ENCODE results near the gene ADTRP. TPM values are rescaled to one million over a fixed set of nuclear protein-coding genes. Genes with fewer than 3 reads are reported as not detected.

ADTRP gene
- total RNA-seq, 1 experiment from 2014 or later = 2.1 TPM

- no peaks in the 10 kb centered on the region for H3K36me3 ChIP-seq
- H3K27me3 ChIP-seq = no peaks in the 10 kb centered on the region
- no peak for DNase-seq
- no peaks in the 10 kb centered on the region for H3K9me3 ChIP-seq
- no peak overlapping the region for H3K4me3 ChIP-seq
These were observed 51.1 kb downstream of the ADTRP start for GRCh38 chr6:11727346-11727997.

DNA sequence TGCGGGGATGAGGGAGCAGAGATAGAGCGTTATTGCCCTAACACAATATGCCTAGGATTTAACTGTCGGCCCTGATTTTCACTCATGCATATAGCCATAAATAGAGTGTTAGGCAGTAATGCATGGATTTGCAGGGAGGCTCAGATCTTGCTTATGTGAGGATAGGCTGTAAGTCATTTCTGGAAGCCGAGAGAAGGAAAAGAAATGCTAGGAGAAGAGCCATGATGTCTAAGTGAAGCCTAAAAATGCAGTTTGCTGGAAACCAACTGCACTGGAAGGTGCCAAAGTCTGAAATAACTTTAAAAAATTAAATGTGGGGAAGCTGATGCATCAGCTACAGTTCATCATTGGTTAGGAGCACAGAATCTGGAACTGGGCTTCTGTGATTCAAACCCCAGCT, 54.3 kb downstream of the ADTRP start:
- Histone ChIP-seq H3K4me3 (no peak overlapping the region), H3K36me3 (no peaks in the 10 kb centered on the region), H3K9me3 (no peaks in the 10 kb centered on the region), H3K27me3 (no peaks in the 10 kb centered on the region)
- no peak for DNase-seq

DNA sequence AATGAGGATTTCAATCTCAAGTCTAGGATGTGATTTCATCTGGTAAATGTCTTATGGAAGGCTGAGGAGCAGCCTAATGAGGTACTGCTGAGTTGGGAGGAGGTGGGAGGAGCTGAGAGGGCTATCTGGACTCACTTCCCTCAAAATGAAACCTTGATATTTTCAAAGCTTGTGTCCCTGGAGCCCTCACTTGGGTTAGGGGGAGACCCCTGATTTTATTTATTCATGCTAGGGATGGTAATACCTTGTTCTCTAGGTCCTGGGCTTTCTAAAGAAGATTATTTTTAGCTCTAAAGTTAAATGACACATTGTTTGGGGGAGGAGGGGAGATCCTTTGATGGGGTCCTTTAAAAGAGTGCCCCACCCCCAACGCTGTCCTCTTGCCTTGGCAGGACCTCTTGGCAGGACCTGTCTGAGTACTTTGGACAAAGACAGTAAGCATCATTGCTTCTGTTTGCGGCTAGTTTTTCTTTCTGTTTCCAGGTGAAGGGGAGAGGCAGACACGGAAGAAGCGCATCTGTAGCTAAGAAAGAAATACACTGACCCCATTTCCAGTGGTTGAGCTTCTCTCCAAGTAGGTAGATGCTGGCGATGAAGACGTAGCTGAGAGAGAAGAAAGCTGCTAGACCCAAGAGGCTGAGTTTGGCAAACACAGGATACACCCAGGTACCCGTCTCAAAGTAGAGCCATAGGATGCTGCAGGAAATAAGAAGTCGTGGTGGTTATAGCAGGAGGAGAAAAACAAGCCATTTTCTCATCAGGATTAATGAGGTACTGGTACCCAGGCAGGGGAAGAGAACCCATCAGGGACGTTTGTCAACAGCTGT, 55.6 kb downstream of the ADTRP start:
- Histone ChIP-seq H3K9me3 (no peaks in the 10 kb centered on the region), H3K27me3 (no peaks in the 10 kb centered on the region), H3K36me3 (no peaks in the 10 kb centered on the region), H3K4me3 (no peak overlapping the region)
- no peak for DNase-seq

GRCh38 chr6:11722220-11722619, 56.4 kb downstream of the ADTRP start:
- H3K36me3 ChIP-seq = no peaks in the 10 kb centered on the region
- no peaks in the 10 kb centered on the region for H3K27me3 ChIP-seq
- no peaks in the 10 kb centered on the region for H3K9me3 ChIP-seq
- H3K4me3 ChIP-seq = no peak overlapping the region
- DNase-seq = no peak

GRCh38 chr6:11718463-11718862, 60.1 kb downstream of the ADTRP start:
- DNase-seq = no peak
- no peaks in the 10 kb centered on the region for H3K36me3 ChIP-seq
- no peaks in the 10 kb centered on the region for H3K9me3 ChIP-seq
- no peak overlapping the region for H3K4me3 ChIP-seq
- H3K27me3 ChIP-seq = no peaks in the 10 kb centered on the region

DNA sequence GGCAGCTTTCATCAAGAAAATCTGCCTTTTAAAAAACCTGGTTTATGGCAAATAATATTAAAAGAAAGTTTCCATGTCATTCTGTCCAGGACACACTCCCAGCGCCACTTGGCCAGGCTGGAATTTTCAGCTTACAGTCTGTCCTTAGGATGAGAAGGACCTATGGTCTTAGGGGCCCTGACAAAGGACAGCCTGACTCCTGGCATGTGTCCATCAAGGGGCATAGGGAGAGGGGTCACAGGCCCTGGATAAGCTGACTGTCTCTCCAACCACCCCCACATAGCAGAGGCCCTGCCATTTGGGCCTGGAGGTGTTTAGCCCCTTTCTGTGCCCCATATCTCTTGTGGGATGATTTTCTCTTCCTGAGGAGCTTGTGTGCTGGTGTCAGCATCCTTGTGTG, 60.6 kb downstream of the ADTRP start:
- H3K27me3 ChIP-seq = no peaks in the 10 kb centered on the region
- DNase-seq = no peak
- no peaks in the 10 kb centered on the region for H3K9me3 ChIP-seq
- no peaks in the 10 kb centered on the region for H3K36me3 ChIP-seq
- H3K4me3 ChIP-seq = no peak overlapping the region

DNA sequence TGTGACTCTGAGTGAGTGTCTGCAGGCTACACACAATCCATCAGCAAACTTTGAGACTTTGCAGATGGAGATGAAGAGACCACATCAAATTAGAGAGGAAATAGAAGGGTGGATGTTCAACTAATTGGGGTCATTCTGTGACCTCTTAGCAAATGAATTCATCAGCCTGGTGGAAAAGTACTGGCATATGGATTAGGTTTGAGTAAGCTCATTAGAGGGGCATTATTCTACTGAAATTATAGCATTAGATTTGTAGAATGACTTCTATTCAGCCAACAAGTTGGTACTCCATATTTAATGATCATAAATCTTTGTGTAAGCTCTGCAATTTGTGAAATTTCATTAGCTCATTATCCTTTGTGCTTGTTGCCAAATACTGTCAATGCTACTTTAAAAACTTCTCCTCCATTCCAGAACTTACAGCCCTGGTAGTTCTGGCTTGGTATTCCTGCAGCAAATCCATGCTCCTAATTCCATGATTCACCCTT, 63.8 kb downstream of the ADTRP start:
- Histone ChIP-seq H3K9me3 (no peaks in the 10 kb centered on the region), H3K27me3 (no peaks in the 10 kb centered on the region), H3K4me3 (no peak overlapping the region), H3K36me3 (no peaks in the 10 kb centered on the region)
- no peak for DNase-seq

- no peak overlapping the region for H3K4me3 ChIP-seq
- H3K36me3 ChIP-seq = no peaks in the 10 kb centered on the region
- H3K9me3 ChIP-seq = 0 out of 2 replicates have a peak, but pooled peaks cover under 1% of the 10 kb centered on the region
- no peak for DNase-seq
- H3K27me3 ChIP-seq = no peaks in the 10 kb centered on the region
These were observed 64.3 kb downstream of the ADTRP start for GRCh38 chr6:11714116-11714797.

DNA sequence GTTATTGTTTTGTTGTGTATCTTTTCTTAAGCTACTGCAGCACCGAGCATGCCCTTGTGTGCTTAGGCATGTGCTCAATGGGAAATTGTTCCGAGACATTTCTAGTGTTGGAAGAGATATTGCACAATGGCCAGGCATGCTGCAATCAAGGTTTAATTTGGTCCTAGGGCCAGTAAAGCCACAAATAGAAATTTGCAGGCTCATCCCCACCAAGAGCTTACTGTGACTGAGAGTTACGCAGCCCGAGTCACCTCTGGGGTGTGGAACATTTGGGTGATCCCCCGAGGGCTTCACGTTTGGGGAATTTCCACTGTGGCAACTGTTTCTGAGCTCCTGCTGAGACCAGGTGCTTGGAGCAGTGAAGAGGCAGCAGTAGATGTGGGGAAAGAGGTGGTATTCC, 65.8 kb downstream of the ADTRP start:
- no peaks in the 10 kb centered on the region for H3K36me3 ChIP-seq
- H3K27me3 ChIP-seq = no peaks in the 10 kb centered on the region
- 0 out of 2 replicates have a peak, but pooled peaks cover 4% of the 10 kb centered on the region for H3K9me3 ChIP-seq
- no peak for DNase-seq
- no peak overlapping the region for H3K4me3 ChIP-seq

- no peaks in the 10 kb centered on the region for H3K27me3 ChIP-seq
- H3K9me3 ChIP-seq = 0 out of 2 replicates have a peak, but pooled peaks cover 4% of the 10 kb centered on the region
- no peak for DNase-seq
- no peaks in the 10 kb centered on the region for H3K36me3 ChIP-seq
- no peak overlapping the region for H3K4me3 ChIP-seq
These were observed 66.5 kb downstream of the ADTRP start for GRCh38 chr6:11711984-11712711.

GRCh38 chr6:11711003-11711983, 67.3 kb downstream of the ADTRP start:
- Histone ChIP-seq H3K36me3 (no peaks in the 10 kb centered on the region), H3K4me3 (no peak overlapping the region), H3K27me3 (no peaks in the 10 kb centered on the region), H3K9me3 (0 out of 2 replicates have a peak, but pooled peaks cover 4% of the 10 kb centered on the region)
- DNase-seq = no peak

DNA sequence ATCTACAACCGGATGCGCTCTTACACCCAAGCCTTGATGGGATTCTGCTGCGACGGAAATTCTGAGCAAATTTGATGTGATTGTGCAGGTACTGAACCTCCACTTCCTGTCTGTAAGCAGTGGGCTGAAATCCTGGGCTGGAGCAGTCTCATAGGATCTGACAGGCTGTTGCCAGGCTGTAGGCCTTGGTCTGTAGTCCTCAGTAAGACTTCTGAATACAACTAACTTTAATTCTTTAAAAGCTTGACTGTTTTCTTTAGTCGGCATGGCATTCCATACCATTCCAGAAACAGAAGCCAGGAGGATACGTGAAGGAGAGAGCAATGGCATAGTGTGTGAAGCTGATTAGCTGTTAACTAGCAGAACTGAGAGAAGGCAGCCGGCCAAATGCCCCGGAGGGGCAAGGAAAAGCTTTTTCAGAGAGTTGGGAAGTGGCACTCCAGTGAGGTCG, 68.3 kb downstream of the ADTRP start:
- Histone ChIP-seq H3K27me3 (no peaks in the 10 kb centered on the region), H3K36me3 (no peaks in the 10 kb centered on the region), H3K4me3 (no peak overlapping the region), H3K9me3 (0 out of 2 replicates have a peak, but pooled peaks cover 4% of the 10 kb centered on the region)
- no peak for DNase-seq

DNA sequence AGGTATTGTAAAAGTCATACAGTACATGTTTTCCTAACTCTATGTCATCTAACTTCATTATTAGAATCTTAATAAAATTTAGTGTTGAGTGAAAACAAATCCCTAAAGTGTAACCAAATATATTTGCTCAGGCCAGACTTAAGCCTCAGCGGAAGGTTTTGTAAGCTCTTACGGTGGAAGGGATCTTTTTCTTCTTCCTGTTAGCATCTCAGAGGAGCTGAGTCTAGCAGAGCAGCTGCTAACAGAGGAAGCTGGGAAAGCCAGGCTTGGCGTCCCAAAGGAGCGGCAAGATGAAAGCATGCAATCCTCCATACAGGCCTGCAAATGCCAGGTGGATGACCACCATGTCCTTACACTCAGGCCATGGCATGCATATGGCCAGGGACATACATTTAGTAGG, 72.4 kb downstream of the ADTRP start:
- no peaks in the 10 kb centered on the region for H3K27me3 ChIP-seq
- no peaks in the 10 kb centered on the region for H3K36me3 ChIP-seq
- H3K4me3 ChIP-seq = no peak overlapping the region
- no peak for DNase-seq
- H3K9me3 ChIP-seq = 0 out of 2 replicates have a peak, but pooled peaks cover 4% of the 10 kb centered on the region

DNA sequence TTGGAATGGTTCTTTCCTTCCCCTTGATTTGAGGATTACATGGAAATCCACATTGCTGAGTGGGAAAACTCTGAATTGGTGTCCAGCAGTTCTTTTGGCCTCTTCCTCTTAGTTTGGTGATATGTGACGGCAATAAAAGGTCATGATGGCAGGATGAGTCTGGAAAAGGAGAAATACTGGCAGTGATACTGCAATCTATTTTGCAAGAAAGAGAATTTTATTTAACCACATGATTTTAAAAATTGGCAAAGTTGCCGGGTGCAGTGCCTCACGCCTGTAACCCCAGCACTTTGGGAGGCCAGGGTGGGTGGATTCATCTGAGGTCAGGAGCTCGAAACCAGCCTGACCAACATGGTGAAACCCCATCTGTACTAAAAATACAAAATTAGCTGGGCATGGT, 73.1 kb downstream of the ADTRP start:
- no peaks in the 10 kb centered on the region for H3K27me3 ChIP-seq
- 0 out of 2 replicates have a peak, but pooled peaks cover 4% of the 10 kb centered on the region for H3K9me3 ChIP-seq
- no peak for DNase-seq
- H3K4me3 ChIP-seq = no peak overlapping the region
- H3K36me3 ChIP-seq = no peaks in the 10 kb centered on the region

- no peaks in the 10 kb centered on the region for H3K27me3 ChIP-seq
- no peaks in the 10 kb centered on the region for H3K36me3 ChIP-seq
- no peak overlapping the region for H3K4me3 ChIP-seq
- DNase-seq = no peak
- H3K9me3 ChIP-seq = 0 out of 2 replicates have a peak, but pooled peaks cover 4% of the 10 kb centered on the region
These were observed 73.5 kb downstream of the ADTRP start for GRCh38 chr6:11705069-11705468.
